Measurements from ENCODE around the gene KMT2E.

Gene KMT2E

GRCh38 chr7:105073143-105073542, 59.1 kb downstream of the KMT2E start:
- Histone ChIP-seq H3K4me1 (ENCODE audit: insufficient read depth, low read length) (no peaks in the 10 kb centered on the region), H3K9ac (ENCODE audit: low read depth, low read length) (no peak overlapping the region), H4K20me1 (ENCODE audit: insufficient read depth, low read length) (no peaks in the 10 kb centered on the region; the same call in 1 of the 2 replicates), H3K27ac (ENCODE audit: low read length) (no peak overlapping the region), H2AFZ (ENCODE audit: low read depth, low read length) (no peak overlapping the region), H3K79me2 (ENCODE audit: insufficient read depth, low read length) (peaks cover 64% of the 10 kb centered on the region), H3K27me3 (ENCODE audit: insufficient read depth, low read length, poor library complexity) (no peaks in the 10 kb centered on the region), H3K4me3 (ENCODE audit: low read depth in 1 of 2, low read length in 2 of 2) (no peak overlapping the region), H3K36me3 (ENCODE audit: insufficient read depth, low read length) (peaks cover 97% of the 10 kb centered on the region), H3K9me3 (ENCODE audit: insufficient read depth, low read length, severe bottlenecking) (no peaks in the 10 kb centered on the region), H3K4me2 (ENCODE audit: insufficient read depth, low read length) (no peak overlapping the region)
- no peak for ATAC-seq (ENCODE audit: insufficient read depth, low read depth)
- DNase-seq: no peak
- TF ChIP-seq CTCF (IDR thresholded peaks at IDR 0.05; ENCODE audit: borderline replicate concordance, extremely low read depth, low read length, poor library complexity, severe bottlenecking) (no peak), EZH2 (IDR thresholded peaks at IDR 0.05; ENCODE audit: borderline replicate concordance, low read depth, low read length, severe bottlenecking) (no peak)

- no peaks in the 10 kb centered on the region for H3K4me1 ChIP-seq (ENCODE audit: insufficient read depth, low read length)
- DNase-seq (no peak), ATAC-seq (ENCODE audit: insufficient read depth, low read depth) (0 out of 3 replicates have a peak, but pooled peaks have one; percentile 42)
- H3K9me3 ChIP-seq (ENCODE audit: insufficient read depth, low read length, severe bottlenecking): no peaks in the 10 kb centered on the region
- no peak overlapping the region for H3K27ac ChIP-seq (ENCODE audit: low read length)
- no peak overlapping the region for H3K4me2 ChIP-seq (ENCODE audit: insufficient read depth, low read length)
- no peak overlapping the region for H3K4me3 ChIP-seq (ENCODE audit: low read depth in 1 of 2, low read length in 2 of 2)
- H3K79me2 ChIP-seq (ENCODE audit: insufficient read depth, low read length): peaks cover 48% of the 10 kb centered on the region
- H4K20me1 ChIP-seq (ENCODE audit: insufficient read depth, low read length): no peaks in the 10 kb centered on the region; the same call in none of the 2 replicates
- no peaks in the 10 kb centered on the region for H3K27me3 ChIP-seq (ENCODE audit: insufficient read depth, low read length, poor library complexity)
- H3K36me3 ChIP-seq (ENCODE audit: insufficient read depth, low read length): peaks cover 96% of the 10 kb centered on the region
- H3K9ac ChIP-seq (ENCODE audit: low read depth, low read length): no peak overlapping the region
- TF ChIP-seq EZH2 (IDR thresholded peaks at IDR 0.05; ENCODE audit: borderline replicate concordance, low read depth, low read length, severe bottlenecking) (no peak), CTCF (IDR thresholded peaks at IDR 0.05; ENCODE audit: borderline replicate concordance, extremely low read depth, low read length, poor library complexity, severe bottlenecking) (no peak)
- no peak overlapping the region for H2AFZ ChIP-seq (ENCODE audit: low read depth, low read length)
Measured at GRCh38 chr7:105079348-105079747, 65.3 kb downstream of the KMT2E start.

GRCh38 chr7:105084581-105084980, 70.6 kb downstream of the KMT2E start:
- no peak overlapping the region for H3K9ac ChIP-seq (ENCODE audit: low read depth, low read length)
- H3K79me2 ChIP-seq (ENCODE audit: insufficient read depth, low read length): peaks cover 38% of the 10 kb centered on the region
- no peaks in the 10 kb centered on the region; the same call in 1 of the 2 replicates for H4K20me1 ChIP-seq (ENCODE audit: insufficient read depth, low read length)
- no peak overlapping the region for H3K4me3 ChIP-seq (ENCODE audit: low read depth in 1 of 2, low read length in 2 of 2)
- no peak overlapping the region for H3K27ac ChIP-seq (ENCODE audit: low read length)
- no peak for ATAC-seq (ENCODE audit: insufficient read depth, low read depth)
- TF ChIP-seq EZH2 (IDR thresholded peaks at IDR 0.05; ENCODE audit: borderline replicate concordance, low read depth, low read length, severe bottlenecking) (no peak), CTCF (IDR thresholded peaks at IDR 0.05; ENCODE audit: borderline replicate concordance, extremely low read depth, low read length, poor library complexity, severe bottlenecking) (no peak)
- no peak for DNase-seq
- no peaks in the 10 kb centered on the region for H3K9me3 ChIP-seq (ENCODE audit: insufficient read depth, low read length, severe bottlenecking)
- H3K36me3 ChIP-seq (ENCODE audit: insufficient read depth, low read length): peaks cover 86% of the 10 kb centered on the region
- H3K27me3 ChIP-seq (ENCODE audit: insufficient read depth, low read length, poor library complexity): no peaks in the 10 kb centered on the region
- no peaks in the 10 kb centered on the region for H3K4me1 ChIP-seq (ENCODE audit: insufficient read depth, low read length)
- H2AFZ ChIP-seq (ENCODE audit: low read depth, low read length): no peak overlapping the region
- no peak overlapping the region for H3K4me2 ChIP-seq (ENCODE audit: insufficient read depth, low read length)

- ATAC-seq (ENCODE audit: insufficient read depth, low read depth) (no peak), DNase-seq (no peak)
- no peak overlapping the region for H3K4me2 ChIP-seq (ENCODE audit: insufficient read depth, low read length)
- H2AFZ ChIP-seq (ENCODE audit: low read depth, low read length): no peak overlapping the region
- H4K20me1 ChIP-seq (ENCODE audit: insufficient read depth, low read length): no peaks in the 10 kb centered on the region
- no peak overlapping the region for H3K27ac ChIP-seq (ENCODE audit: low read length)
- H3K9me3 ChIP-seq (ENCODE audit: insufficient read depth, low read length, severe bottlenecking): no peaks in the 10 kb centered on the region
- H3K4me1 ChIP-seq (ENCODE audit: insufficient read depth, low read length): no peaks in the 10 kb centered on the region
- H3K27me3 ChIP-seq (ENCODE audit: insufficient read depth, low read length, poor library complexity): no peaks in the 10 kb centered on the region
- H3K9ac ChIP-seq (ENCODE audit: low read depth, low read length): no peak overlapping the region
- peaks cover 36% of the 10 kb centered on the region for H3K79me2 ChIP-seq (ENCODE audit: insufficient read depth, low read length)
- TF ChIP-seq EZH2 (IDR thresholded peaks at IDR 0.05; ENCODE audit: borderline replicate concordance, low read depth, low read length, severe bottlenecking) (no peak), CTCF (IDR thresholded peaks at IDR 0.05; ENCODE audit: borderline replicate concordance, extremely low read depth, low read length, poor library complexity, severe bottlenecking) (no peak)
- H3K4me3 ChIP-seq (ENCODE audit: low read depth in 1 of 2, low read length in 2 of 2): no peak overlapping the region
- H3K36me3 ChIP-seq (ENCODE audit: insufficient read depth, low read length): peaks cover 87% of the 10 kb centered on the region
Measured at GRCh38 chr7:105086850-105087249, 72.8 kb downstream of the KMT2E start.
